GM10847 (cell line): Measurements from ENCODE around the gene MARCHF7.

ENCODE experiments used
- POLR2A ChIP-seq: IDR thresholded peaks from 2 replicates; pipeline ENCODE4 v1.6.1; 2011; ENCODE audit not compliant: insufficient read length; ENCODE audit errors: extremely low read depth

Gene MARCHF7

GRCh38 chr2:159748089-159748488 is 35.8 kb downstream of the MARCHF7 start:
- TF ChIP-seq POLR2A: no peak

DNA sequence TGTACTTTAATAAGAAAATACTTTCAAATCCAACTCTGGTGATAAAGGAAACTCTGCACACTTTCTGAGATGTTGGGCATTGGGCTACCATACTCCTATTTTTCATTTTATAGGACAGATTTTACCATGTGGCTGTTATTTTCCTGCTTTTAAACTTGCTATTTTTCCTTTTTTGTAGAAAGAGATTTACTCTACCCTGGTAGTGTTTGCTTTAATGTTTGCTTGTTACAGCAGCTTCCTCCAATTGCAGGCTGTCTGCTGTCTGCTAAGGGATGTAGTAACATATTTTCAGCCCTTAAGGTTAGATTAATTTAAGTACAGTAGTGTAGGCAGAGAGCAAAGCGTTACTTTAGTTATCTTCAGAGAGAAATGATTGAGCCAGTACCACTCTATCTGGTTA is 38.6 kb downstream of the MARCHF7 start:
- no peak for TF ChIP-seq POLR2A

DNA sequence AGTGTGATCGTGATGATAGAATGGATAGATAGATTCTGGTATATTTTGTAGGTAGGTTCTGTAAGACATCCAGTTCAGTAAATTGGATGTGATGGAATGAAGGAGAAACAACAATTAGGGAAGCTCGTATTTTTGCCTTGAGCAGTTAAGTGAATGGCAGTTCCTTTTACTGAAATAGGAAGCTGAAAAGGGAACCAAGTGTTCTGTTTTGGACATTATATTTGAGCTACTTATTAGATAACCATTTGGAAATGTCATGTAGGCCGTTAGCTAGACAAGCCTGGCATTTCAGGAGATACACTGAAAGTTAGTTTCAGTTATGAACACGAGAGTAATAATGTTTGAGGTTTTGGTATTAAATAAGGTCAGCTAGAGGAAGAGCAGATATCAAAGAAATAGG is 41.5 kb downstream of the MARCHF7 start:
- no peak for TF ChIP-seq POLR2A

DNA sequence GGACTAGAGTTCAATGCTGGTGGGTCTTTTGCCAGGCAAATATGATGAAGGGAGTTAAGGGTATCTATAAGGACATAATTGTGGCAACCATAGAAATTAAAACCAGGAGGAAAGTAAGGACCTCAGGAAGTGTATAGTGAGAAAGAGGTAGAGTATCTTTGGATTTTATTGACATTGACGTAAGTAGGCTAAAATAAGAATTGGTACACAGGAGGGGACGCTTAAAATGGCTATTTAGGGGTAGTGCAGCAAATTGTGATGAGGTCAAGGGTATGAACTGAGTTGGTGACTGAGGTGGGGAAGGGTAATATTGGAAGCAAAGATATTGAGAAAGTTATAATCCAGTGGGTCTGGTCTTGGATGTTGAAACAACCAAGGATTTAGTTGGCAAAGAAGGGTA is 42.7 kb downstream of the MARCHF7 start:
- no peak for TF ChIP-seq POLR2A

- TF ChIP-seq POLR2A: no peak
These were observed 43.5 kb downstream of the MARCHF7 start for GRCh38 chr2:159755788-159756187.

GRCh38 chr2:159758239-159758638 is 45.9 kb downstream of the MARCHF7 start:
- TF ChIP-seq POLR2A: no peak

DNA sequence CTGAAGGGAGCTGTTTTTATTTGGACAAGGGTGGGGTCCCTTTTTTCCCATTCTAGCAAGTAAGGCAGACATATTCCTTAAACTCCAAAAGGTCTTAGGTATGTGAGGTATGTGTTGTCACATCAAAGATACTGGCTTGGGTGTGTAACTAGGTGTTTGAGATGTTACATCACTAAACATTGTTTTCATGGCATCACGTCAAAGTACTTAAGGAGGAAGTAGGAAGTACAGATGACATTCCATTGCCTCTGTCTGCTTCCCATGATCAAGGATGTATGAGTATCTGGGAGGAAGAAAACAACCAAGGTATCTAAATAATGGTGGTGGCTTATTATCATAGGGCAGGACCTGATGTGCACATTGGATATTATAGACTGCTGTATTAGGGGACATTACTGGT is 46.4 kb downstream of the MARCHF7 start:
- TF ChIP-seq POLR2A: no peak

DNA sequence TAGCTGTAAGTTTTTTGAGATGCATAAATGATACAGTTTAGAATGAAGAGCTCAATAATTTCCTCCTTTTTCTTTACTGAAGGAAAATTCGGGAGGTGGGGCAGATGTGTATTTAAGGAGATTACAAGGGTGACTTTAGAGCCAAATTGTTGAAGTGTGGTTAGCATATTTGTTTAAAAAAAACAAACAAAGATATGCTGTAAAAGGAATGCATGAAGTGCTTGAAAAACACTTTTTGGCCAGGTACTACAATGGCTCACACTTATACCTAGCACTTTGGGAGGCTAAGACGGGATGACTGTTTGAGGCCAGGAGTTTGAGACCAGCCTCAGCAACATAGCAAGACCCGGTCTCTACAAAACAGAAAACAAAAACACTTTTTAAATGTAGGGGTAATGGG is 47.3 kb downstream of the MARCHF7 start:
- TF ChIP-seq POLR2A: no peak

- TF ChIP-seq POLR2A: no peak
These were observed 48.0 kb downstream of the MARCHF7 start for GRCh38 chr2:159760326-159760725.

- no peak for TF ChIP-seq POLR2A
These were observed 49.8 kb downstream of the MARCHF7 start for GRCh38 chr2:159762075-159762474.
